Endothelial cell of umbilical vein (primary cell): ENCODE data around the gene FGFRL1. TPM values are rescaled to one million over a fixed set of nuclear protein-coding genes. Genes with fewer than 3 reads are reported as not detected.

Source experiments
- BruUV-seq: library from RNA; stranded (reverse); fragments of 400-500 nt; replicated peaks from 2 replicates; lab custom pipeline; 2021; lab: Mats Ljungman, UMichigan
- CTCF ChIA-PET: fragments of 300-600, 350-600 bp; sonication (Branson Sonifier 250); formaldehyde crosslinking; loops from one replicate; lab custom pipeline; 2021; ENCODE audit warnings: antibody characterized with exemption, inconsistent platforms; lab: Charles Lee
- POLR2A ChIA-PET: fragments of 300-600, 350-600 bp; sonication (Branson Sonifier 250); formaldehyde crosslinking; loops from one replicate; lab custom pipeline; 2021; ENCODE audit warnings: antibody characterized with exemption, inconsistent platforms; lab: Charles Lee
- DNase-seq: peaks from one replicate; pipeline ENCODE4 v3.0.0-alpha.2; 2011; ENCODE audit warnings: low read depth, low spot score
- FAIRE-seq: peaks from 2 replicates; lab custom pipeline; 2011; peaks lifted over from hg19 to GRCh38; lab: Jason Lieb, UNC
- H2AFZ ChIP-seq: 2 replicates; pipeline ENCODE4 v1.6.0; 2012; ENCODE audit warnings: low read depth, low read length, control low read depth, inconsistent platforms
- H3K27ac ChIP-seq: 2 replicates; pipeline ENCODE4 v1.5.1; 2011; ENCODE audit warnings: low read depth, mild to moderate bottlenecking, control low read depth, low read length, moderate library complexity; ENCODE audit not compliant: insufficient read depth
- H3K27me3 ChIP-seq, 2 experiments: 2 replicates each; pipeline versions ENCODE4 v1.6.0 to v1.6.1; 2011; ENCODE audit warnings: low read length in 2 of 2, mixed read lengths in 1 of 2; ENCODE audit not compliant: control insufficient read depth in 2 of 2, insufficient read depth in 2 of 2
- H3K36me3 ChIP-seq, 2 experiments: 2 replicates in 1 of 2; 3 replicates in 1 of 2; pipeline ENCODE4 v1.5.1; 2011; ENCODE audit warnings: low read length in 2 of 2, mild to moderate bottlenecking in 1 of 2, moderate library complexity in 1 of 2; ENCODE audit not compliant: control insufficient read depth in 2 of 2, insufficient read depth in 2 of 2; ENCODE audit errors: extremely low read depth in 1 of 2
- H3K4me1 ChIP-seq: 3 replicates; pipeline ENCODE4 v1.5.1; 2011; ENCODE audit warnings: mild to moderate bottlenecking, low read length; ENCODE audit not compliant: control insufficient read depth, insufficient read depth; ENCODE audit errors: extremely low read depth
- H3K4me2 ChIP-seq: 2 replicates; pipeline ENCODE4 v1.6.1; 2011; ENCODE audit warnings: low read length, control low read depth, mixed read lengths; ENCODE audit not compliant: insufficient read depth
- H3K4me3 ChIP-seq, 3 experiments: fragments of 200-600 bp in 1 of 3; sonication (generic), shearing (Covaris generic) in 1 of 3; replicated peaks in 1 of 3; 2 replicates each; pipeline ENCODE4 v1.5.1; 2011 to 2016; ENCODE audit warnings: control low read depth in 3 of 3, low read length in 3 of 3, mild to moderate bottlenecking in 2 of 3, inconsistent platforms in 1 of 3, low read depth in 1 of 3, moderate library complexity in 1 of 3; ENCODE audit not compliant: insufficient read depth in 1 of 3
- H3K79me2 ChIP-seq: 2 replicates; pipeline ENCODE4 v1.6.0; 2012; ENCODE audit warnings: low read length, inconsistent platforms; ENCODE audit not compliant: control insufficient read depth, insufficient read depth
- H3K9ac ChIP-seq: replicated peaks from 2 replicates; pipeline ENCODE3; 2011; ENCODE audit warnings: low read length, control low read depth; ENCODE audit not compliant: insufficient read depth; ENCODE audit errors: extremely low read depth
- H3K9me1 ChIP-seq: replicated peaks from 3 replicates; pipeline ENCODE4 v1.6.0; 2011; ENCODE audit warnings: mild to moderate bottlenecking, low read length; ENCODE audit not compliant: control insufficient read depth, insufficient read depth; ENCODE audit errors: extremely low read depth
- H3K9me3 ChIP-seq: replicated peaks from 2 replicates; pipeline ENCODE4 v1.5.1; 2012; ENCODE audit warnings: low read length, inconsistent platforms; ENCODE audit not compliant: control insufficient read depth, insufficient read depth
- H4K20me1 ChIP-seq: replicated peaks from 2 replicates; pipeline ENCODE3; 2011; ENCODE audit warnings: mild to moderate bottlenecking, low read length; ENCODE audit not compliant: control insufficient read depth, insufficient read depth; ENCODE audit errors: extremely low read depth
- CTCF ChIP-seq, 2 donors: IDR thresholded peaks; 1 replicate in 1 of 2; 2 replicates in 1 of 2; pipeline ENCODE4 v1.5.1; 2011; ENCODE audit warnings: low read length in 2 of 2, mild to moderate bottlenecking in 2 of 2, moderate library complexity in 2 of 2, control low read depth in 1 of 2, inconsistent platforms in 1 of 2, low read depth in 1 of 2; ENCODE audit not compliant: insufficient read depth in 1 of 2; ENCODE audit errors: extremely low read depth in 1 of 2
- EZH2 ChIP-seq: IDR thresholded peaks from 2 replicates; pipeline ENCODE4 v1.6.1; 2012; ENCODE audit warnings: borderline replicate concordance, low read depth, mild to moderate bottlenecking, moderate library complexity, low read length, inconsistent platforms; ENCODE audit not compliant: severe bottlenecking
- FOS ChIP-seq: IDR thresholded peaks from 2 replicates; pipeline ENCODE4 v1.6.1; 2011; ENCODE audit warnings: mild to moderate bottlenecking, low read length, moderate library complexity, borderline replicate concordance; ENCODE audit not compliant: insufficient read depth
- GATA2 ChIP-seq: IDR thresholded peaks from 2 replicates; pipeline ENCODE4 v1.7.0; 2011; ENCODE audit warnings: low read depth, mild to moderate bottlenecking, moderate library complexity, mixed read lengths, low read length; ENCODE audit not compliant: insufficient read length, insufficient read depth
- JUN ChIP-seq: IDR thresholded peaks from 2 replicates; pipeline ENCODE4 v1.6.1; 2011; ENCODE audit warnings: borderline replicate concordance, low read depth; ENCODE audit not compliant: insufficient read length, insufficient read depth
- MAX ChIP-seq: IDR thresholded peaks from 2 replicates; pipeline ENCODE4 v1.6.1; 2011; ENCODE audit not compliant: insufficient read depth, insufficient read length
- MYC ChIP-seq: IDR thresholded peaks from one replicate; pipeline ENCODE4 v1.6.1; 2011; ENCODE audit warnings: mild to moderate bottlenecking, low read depth, low read length
- POLR2A ChIP-seq: IDR thresholded peaks from 2 replicates; pipeline ENCODE4 v1.6.1; 2012; ENCODE audit warnings: low read depth, mild to moderate bottlenecking, control low read depth, low read length
- POLR2AphosphoS5 ChIP-seq: IDR thresholded peaks from 2 replicates; pipeline ENCODE4 v1.6.1; 2012; ENCODE audit warnings: low read depth, mild to moderate bottlenecking, control low read depth, low read length, moderate library complexity; ENCODE audit not compliant: insufficient read depth
- dilution Hi-C: fragments of 300-500 bp; cut with MboI; formaldehyde crosslinking; loops from one replicate; pipeline ENCODE4 v1.15.0; 2019; ENCODE audit warnings: low sequenced_read_pairs; ENCODE audit not compliant: extremely low pct_ligation_motif_present
- intact Hi-C: fragments of 100-400 bp; cut with micrococcal nuclease; formaldehyde crosslinking; loops from one replicate; pipeline ENCODE4 v1.10.0; 2022
- polyA plus RNA-seq, 4 experiments: library from polyadenylated mRNA; depleted of rRNA in 3 of 4; stranded (reverse) in 3 of 4; unstranded in 1 of 4; fragments of >200 nt; gene quantifications; 2 replicates each; pipeline versions ENCODE4 v1.2.1 to v1.2.3, GENCODE V29; 2011 to 2012; ENCODE audit warnings: missing spikeins in 1 of 4
- total RNA-seq: library from RNA; stranded (reverse); gene quantifications from 2 replicates; pipeline ENCODE4 v1.2.3, GENCODE V29; 2021

The FGFRL1 gene
- total and polyA plus RNA-seq, 2 donors (not counting 3 experiments of a cell fraction or from before 2014, with no cell fraction given), result 33.3 to 74.6 TPM

GRCh38 chr4:1052231-1052671, 40.8 kb downstream of the FGFRL1 start:
- intact Hi-C loops (no loop called here), dilution Hi-C loops (no loop called here)
- no peak overlapping the region for H3K27ac ChIP-seq
- no peak overlapping the region for H3K9ac ChIP-seq
- DNase-seq (no peak), FAIRE-seq (no peak)
- no peaks in the 10 kb centered on the region for H3K9me3 ChIP-seq
- H3K4me1 ChIP-seq, result peaks cover 9% of the 10 kb centered on the region
- no peaks in the 10 kb centered on the region for H4K20me1 ChIP-seq
- no peak for TF ChIP-seq GATA2
- TF ChIP-seq MAX, result no peak
- TF ChIP-seq MYC, result no peak
- TF ChIP-seq POLR2AphosphoS5, result no peak
- TF ChIP-seq FOS, result no peak
- TF ChIP-seq POLR2A, result no peak
- TF ChIP-seq JUN, result no peak
- no peak for TF ChIP-seq EZH2
- no peak for TF ChIP-seq CTCF (IDR thresholded peaks at IDR 0.05; ENCODE audit: extremely low read depth in 1 of 2, insufficient read depth in 1 of 2, low read depth in 1 of 2, low read length in 2 of 2)
- ChIA-PET CTCF (interaction anchor here (1.3 kb wide), 1 partner anchor 42 kb away, joined by 4 read pairs; the partner anchor contains the start of gene FGFRL1), POLR2A (no interaction called here)
- BruUV-seq, result no TSS peak
- H3K9me1 ChIP-seq, result no peaks in the 10 kb centered on the region
- H3K4me2 ChIP-seq, result no peak overlapping the region
- H3K27me3 ChIP-seq, result peaks cover 16 to 21% of the 10 kb centered on the region in 2 experiments
- H3K4me3 ChIP-seq, result no peak overlapping the region
- H3K79me2 ChIP-seq, result no peaks in the 10 kb centered on the region
- H3K36me3 ChIP-seq, result no peaks in the 10 kb centered on the region
- H2AFZ ChIP-seq, result no peak overlapping the region
